ENCODE results near the gene ZNF277.
"Not testable (repeated sequence)": the region's sequence is repeated elsewhere in the genome, so short reads cannot be mapped to it uniquely, and the experiment has no call there.

DNA sequence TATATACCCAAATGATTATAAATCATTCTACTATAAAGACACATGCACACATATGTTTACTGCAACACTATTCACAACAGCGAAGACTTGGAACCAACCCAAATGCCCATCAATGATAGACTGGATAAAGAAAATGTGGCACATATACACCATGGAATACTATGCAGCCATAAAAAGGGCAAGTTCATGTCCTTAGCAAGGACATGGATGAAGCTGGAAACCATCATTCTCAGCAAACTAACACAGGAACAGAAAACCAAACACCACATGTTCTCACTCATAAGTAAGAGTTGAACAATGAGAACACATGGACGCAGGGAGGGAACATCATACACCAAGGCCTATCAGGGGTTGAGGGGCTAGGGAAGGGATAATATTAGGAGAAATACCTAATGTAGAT is 110.3 kb downstream of the ZNF277 start:
- TF ChIP-seq, protein P1, sequence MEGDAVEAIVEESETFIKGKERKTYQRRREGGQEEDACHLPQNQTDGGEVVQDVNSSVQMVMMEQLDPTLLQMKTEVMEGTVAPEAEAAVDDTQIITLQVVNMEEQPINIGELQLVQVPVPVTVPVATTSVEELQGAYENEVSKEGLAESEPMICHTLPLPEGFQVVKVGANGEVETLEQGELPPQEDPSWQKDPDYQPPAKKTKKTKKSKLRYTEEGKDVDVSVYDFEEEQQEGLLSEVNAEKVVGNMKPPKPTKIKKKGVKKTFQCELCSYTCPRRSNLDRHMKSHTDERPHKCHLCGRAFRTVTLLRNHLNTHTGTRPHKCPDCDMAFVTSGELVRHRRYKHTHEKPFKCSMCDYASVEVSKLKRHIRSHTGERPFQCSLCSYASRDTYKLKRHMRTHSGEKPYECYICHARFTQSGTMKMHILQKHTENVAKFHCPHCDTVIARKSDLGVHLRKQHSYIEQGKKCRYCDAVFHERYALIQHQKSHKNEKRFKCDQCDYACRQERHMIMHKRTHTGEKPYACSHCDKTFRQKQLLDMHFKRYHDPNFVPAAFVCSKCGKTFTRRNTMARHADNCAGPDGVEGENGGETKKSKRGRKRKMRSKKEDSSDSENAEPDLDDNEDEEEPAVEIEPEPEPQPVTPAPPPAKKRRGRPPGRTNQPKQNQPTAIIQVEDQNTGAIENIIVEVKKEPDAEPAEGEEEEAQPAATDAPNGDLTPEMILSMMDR (IDR thresholded peaks at IDR 0.05): not testable (repeated sequence)
- TF ChIP-seq POLR2A, EP300 (IDR thresholded peaks at IDR 0.05): not testable (repeated sequence)

Data from tibial nerve (tissue), 4 donors.